Stomach (tissue), 4 donors: ENCODE results near the gene CAPN12.

ENCODE experiments used
- CTCF ChIP-seq, 7 experiments: fragments of 450-650 bp in 4 of 7; fragments of 200-600 bp in 3 of 7; sonication (generic) in 3 of 7; IDR thresholded peaks; one replicate each; pipeline ENCODE4 v1.5.1; 2016 to 2019; ENCODE audit warnings: antibody characterized with exemption in 7 of 7, control low read depth in 2 of 7, mild to moderate bottlenecking in 1 of 7
- POLR2AphosphoS5 ChIP-seq, 3 donors: sonication (generic); formaldehyde crosslinking; IDR thresholded peaks; one replicate each; pipeline ENCODE4 v1.6.1; 2016; ENCODE audit warnings: antibody characterized with exemption in 3 of 3

GRCh38 chr19:38741670-38742069 lies 2.6 kb downstream of the CAPN12 start:
- TF ChIP-seq CTCF (IDR thresholded peaks at IDR 0.05) (no peak), POLR2AphosphoS5 (IDR thresholded peaks at IDR 0.05) (no peak)
